HG02852 (cell line): ENCODE results near the gene SIX5.

ENCODE experiments used
- ATAC-seq: cut with Tn5 transposase; IDR thresholded peaks from one replicate; pipeline ENCODE4 v1.9.1; 2021; ENCODE audit warnings: mild to moderate bottlenecking, moderate library complexity; ENCODE audit not compliant: unreplicated experiment

The SIX5 gene

GRCh38 chr19:45716359-45717130 lies 52.5 kb downstream of the SIX5 start:
- ATAC-seq, result no peak

GRCh38 chr19:45715139-45715538 lies 53.9 kb downstream of the SIX5 start:
- ATAC-seq, result no peak
